ENCODE results near the gene KRT40. TPM values are rescaled to one million over a fixed set of nuclear protein-coding genes. Genes with fewer than 3 reads are reported as not detected.
A peak's percentile ranks its signal among the peaks of the same experiment; 100 is the strongest.

The KRT40 gene
- polyA plus RNA-seq, 1 experiment: not detected

DNA sequence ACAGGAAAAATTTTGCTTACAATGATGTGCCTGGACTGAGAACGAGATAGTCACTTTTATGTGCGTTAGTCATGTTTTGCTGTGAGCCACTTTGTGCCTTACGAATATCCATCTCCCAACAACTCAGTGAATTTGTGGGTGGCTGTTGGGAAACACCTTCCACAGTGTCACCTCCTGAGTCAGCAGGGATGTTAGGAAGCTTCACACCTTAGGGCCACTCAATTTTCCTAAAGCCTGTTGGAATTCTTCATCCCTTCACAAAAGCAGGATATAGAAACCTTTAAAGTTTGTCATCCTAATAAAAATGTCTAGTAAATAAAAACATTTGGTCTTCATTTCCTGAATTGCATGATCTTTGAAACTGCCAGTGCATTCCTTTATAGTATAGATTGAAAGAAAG, 29.1 kb upstream of the KRT40 start:
- Histone ChIP-seq H3K27me3 (ENCODE audit: control insufficient read depth, insufficient read depth, low read length) (no peaks in the 10 kb centered on the region), H3K36me3 (ENCODE audit: control insufficient read depth, insufficient read depth, low read length) (no peaks in the 10 kb centered on the region), H3K4me3 (ENCODE audit: low read depth, low read length) (no peak overlapping the region)
- ChIA-PET CTCF (interaction anchor here (1.0 to 2.0 kb wide), 5 partner anchors 11 to 650 kb away, joined by 3 to 7 read pairs (median 3); partner anchors contain the start of gene KRTAP1-5), POLR2A (interaction anchor here (0.6 kb wide), 1 partner anchor 474 kb away, joined by 14 read pairs; no protein-coding TSS in a partner anchor)
- TF ChIP-seq, protein P1, sequence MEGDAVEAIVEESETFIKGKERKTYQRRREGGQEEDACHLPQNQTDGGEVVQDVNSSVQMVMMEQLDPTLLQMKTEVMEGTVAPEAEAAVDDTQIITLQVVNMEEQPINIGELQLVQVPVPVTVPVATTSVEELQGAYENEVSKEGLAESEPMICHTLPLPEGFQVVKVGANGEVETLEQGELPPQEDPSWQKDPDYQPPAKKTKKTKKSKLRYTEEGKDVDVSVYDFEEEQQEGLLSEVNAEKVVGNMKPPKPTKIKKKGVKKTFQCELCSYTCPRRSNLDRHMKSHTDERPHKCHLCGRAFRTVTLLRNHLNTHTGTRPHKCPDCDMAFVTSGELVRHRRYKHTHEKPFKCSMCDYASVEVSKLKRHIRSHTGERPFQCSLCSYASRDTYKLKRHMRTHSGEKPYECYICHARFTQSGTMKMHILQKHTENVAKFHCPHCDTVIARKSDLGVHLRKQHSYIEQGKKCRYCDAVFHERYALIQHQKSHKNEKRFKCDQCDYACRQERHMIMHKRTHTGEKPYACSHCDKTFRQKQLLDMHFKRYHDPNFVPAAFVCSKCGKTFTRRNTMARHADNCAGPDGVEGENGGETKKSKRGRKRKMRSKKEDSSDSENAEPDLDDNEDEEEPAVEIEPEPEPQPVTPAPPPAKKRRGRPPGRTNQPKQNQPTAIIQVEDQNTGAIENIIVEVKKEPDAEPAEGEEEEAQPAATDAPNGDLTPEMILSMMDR (IDR thresholded peaks at IDR 0.05; ENCODE audit: insufficient read depth, low read depth, low read length): no peak
- DNase-seq (ENCODE audit: low read depth): peak; percentile 91

DNA sequence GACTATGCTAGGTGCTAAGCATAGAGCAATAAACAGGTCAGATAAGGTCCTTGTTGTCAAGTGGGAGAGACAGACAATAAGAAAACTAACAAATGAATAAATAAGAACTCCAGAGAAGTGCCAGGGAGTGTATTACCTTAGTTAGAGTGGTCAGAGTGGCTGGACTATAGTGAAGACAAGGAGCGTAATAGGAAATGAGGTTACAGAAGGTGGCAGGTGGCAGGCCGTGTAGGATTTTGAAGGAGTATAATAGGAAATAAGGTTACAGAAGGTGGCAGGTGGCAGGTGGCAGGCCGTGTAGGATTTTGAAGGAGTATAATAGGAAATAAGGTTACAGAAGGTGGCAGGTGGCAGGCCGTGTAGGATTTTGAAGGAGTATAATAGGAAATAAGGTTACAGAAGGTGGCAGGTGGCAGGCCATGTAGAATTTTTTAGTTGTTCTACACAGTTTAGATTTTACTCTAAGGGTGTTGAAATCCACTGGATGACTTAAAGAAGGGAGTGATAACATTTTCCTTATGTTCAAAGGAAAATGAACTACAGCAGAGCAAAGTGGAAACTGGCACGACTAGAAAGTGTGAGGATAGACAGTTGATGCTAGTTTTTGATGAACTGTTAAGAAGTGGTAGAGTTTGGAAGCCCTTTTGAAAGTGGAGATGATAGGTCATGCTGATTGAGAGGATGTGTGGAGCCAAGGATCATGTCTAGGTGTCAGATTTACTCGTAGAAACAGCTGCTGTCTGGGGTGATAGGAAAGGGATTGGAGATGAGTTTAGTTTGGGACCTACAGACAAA, 28.4 kb upstream of the KRT40 start:
- CTCF ChIA-PET: interaction anchor here (2.0 kb wide), 1 partner anchor 12 kb away, joined by 7 read pairs; no protein-coding TSS in a partner anchor
- no peak for DNase-seq (ENCODE audit: low read depth)
- TF ChIP-seq, protein P1 (IDR thresholded peaks at IDR 0.05; ENCODE audit: insufficient read depth, low read depth, low read length): no peak
- POLR2A ChIA-PET: interaction anchor here (0.6 kb wide), 1 partner anchor 473 kb away, joined by 14 read pairs; no protein-coding TSS in a partner anchor
- Histone ChIP-seq H3K27me3 (ENCODE audit: control insufficient read depth, insufficient read depth, low read length) (no peaks in the 10 kb centered on the region), H3K36me3 (ENCODE audit: control insufficient read depth, insufficient read depth, low read length) (no peaks in the 10 kb centered on the region), H3K4me3 (ENCODE audit: low read depth, low read length) (no peak overlapping the region)

DNA sequence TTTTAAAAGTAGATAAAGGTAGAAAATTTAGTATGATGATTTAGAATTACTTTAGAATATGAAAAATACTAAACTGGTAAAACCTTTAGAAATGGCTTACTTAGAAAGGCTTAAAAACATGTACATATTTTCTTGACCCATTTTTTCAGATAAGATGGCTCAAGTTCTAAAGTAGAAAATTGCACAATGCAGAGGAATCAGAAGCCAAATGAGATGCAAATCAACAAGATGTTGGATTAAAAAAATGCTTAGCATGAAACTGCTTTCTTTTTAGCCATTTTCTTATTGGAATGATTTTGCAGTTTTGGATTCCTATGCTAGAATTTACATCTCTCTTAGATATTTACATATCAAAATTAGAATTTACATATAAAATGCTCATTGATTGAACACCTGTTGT, 26.3 kb upstream of the KRT40 start:
- Histone ChIP-seq H3K27me3 (ENCODE audit: control insufficient read depth, insufficient read depth, low read length) (no peaks in the 10 kb centered on the region), H3K4me3 (ENCODE audit: low read depth, low read length) (no peak overlapping the region), H3K36me3 (ENCODE audit: control insufficient read depth, insufficient read depth, low read length) (no peaks in the 10 kb centered on the region)
- ChIA-PET CTCF (no interaction called here), POLR2A (no interaction called here)
- TF ChIP-seq, protein P1 (IDR thresholded peaks at IDR 0.05; ENCODE audit: insufficient read depth, low read depth, low read length): no peak
- DNase-seq (ENCODE audit: low read depth): no peak

DNA sequence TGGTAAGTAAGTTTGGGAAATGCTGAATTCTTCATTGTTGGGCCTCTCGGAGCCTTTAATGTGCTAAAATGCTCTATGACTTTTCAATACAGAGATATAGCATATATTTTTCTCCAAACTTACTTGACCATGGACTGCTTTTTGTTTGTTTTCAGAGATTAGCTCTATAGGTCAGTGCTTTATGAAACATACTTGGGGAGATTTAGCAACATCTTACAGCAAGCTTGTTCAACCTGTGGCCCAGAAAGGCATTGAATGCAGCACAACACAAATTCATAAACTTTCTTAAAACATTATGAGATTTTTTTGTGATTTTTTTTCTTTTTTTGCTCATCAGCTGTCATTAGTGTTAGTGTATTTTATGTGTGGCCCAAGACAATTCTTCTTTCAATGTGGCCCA, 25.8 kb upstream of the KRT40 start:
- CTCF ChIA-PET: no interaction called here
- TF ChIP-seq, protein P1 (IDR thresholded peaks at IDR 0.05; ENCODE audit: insufficient read depth, low read depth, low read length): no peak
- POLR2A ChIA-PET: no interaction called here

DNA sequence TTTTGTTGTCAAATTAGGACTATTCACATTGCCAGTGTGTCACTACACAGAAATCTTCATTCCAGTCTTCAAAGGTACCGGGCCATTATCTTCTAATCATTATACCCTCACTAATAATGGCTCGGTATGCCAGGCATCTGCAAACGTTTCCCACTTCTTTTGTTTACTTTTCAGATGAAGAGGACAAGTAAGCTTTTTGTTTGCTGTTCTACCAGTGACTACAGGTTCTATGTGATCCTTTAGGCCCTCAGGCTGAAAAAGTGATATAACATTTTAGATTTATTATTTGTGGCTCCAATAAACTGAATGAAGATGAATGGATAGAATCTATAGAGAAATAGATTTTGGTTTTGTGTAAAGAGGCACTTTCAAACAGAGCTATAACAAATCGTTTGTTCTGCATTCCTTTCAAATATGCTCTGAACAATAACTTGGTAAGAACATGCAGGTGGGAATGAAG, 25.2 kb upstream of the KRT40 start:
- DNase-seq (ENCODE audit: low read depth): no peak
- TF ChIP-seq, protein P1 (IDR thresholded peaks at IDR 0.05; ENCODE audit: insufficient read depth, low read depth, low read length): no peak
- no peaks in the 10 kb centered on the region for H3K27me3 ChIP-seq (ENCODE audit: control insufficient read depth, insufficient read depth, low read length)
- CTCF ChIA-PET: no interaction called here
- POLR2A ChIA-PET: no interaction called here
- H3K36me3 ChIP-seq (ENCODE audit: control insufficient read depth, insufficient read depth, low read length): no peaks in the 10 kb centered on the region
- H3K4me3 ChIP-seq (ENCODE audit: low read depth, low read length): no peak overlapping the region

More for the DNA sequence above, 25.8 kb upstream of the KRT40 start:
- Histone ChIP-seq H3K27me3 (ENCODE audit: control insufficient read depth, insufficient read depth, low read length) (no peaks in the 10 kb centered on the region), H3K36me3 (ENCODE audit: control insufficient read depth, insufficient read depth, low read length) (no peaks in the 10 kb centered on the region), H3K4me3 (ENCODE audit: low read depth, low read length) (no peak overlapping the region)
- no peak for DNase-seq (ENCODE audit: low read depth)
